Activated CD8-positive, alpha-beta memory T cell treated with anti-CD3 and anti-CD28 coated beads for 24 hours (primary cell): ENCODE results near the gene GPR173.
A peak's percentile ranks its signal among the peaks of the same experiment; 100 is the strongest.

Experiments
- DNase-seq: peaks from one replicate; pipeline ENCODE4 v3.0.0-alpha.2; 2020

Gene GPR173, protein sequence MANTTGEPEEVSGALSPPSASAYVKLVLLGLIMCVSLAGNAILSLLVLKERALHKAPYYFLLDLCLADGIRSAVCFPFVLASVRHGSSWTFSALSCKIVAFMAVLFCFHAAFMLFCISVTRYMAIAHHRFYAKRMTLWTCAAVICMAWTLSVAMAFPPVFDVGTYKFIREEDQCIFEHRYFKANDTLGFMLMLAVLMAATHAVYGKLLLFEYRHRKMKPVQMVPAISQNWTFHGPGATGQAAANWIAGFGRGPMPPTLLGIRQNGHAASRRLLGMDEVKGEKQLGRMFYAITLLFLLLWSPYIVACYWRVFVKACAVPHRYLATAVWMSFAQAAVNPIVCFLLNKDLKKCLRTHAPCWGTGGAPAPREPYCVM

DNA sequence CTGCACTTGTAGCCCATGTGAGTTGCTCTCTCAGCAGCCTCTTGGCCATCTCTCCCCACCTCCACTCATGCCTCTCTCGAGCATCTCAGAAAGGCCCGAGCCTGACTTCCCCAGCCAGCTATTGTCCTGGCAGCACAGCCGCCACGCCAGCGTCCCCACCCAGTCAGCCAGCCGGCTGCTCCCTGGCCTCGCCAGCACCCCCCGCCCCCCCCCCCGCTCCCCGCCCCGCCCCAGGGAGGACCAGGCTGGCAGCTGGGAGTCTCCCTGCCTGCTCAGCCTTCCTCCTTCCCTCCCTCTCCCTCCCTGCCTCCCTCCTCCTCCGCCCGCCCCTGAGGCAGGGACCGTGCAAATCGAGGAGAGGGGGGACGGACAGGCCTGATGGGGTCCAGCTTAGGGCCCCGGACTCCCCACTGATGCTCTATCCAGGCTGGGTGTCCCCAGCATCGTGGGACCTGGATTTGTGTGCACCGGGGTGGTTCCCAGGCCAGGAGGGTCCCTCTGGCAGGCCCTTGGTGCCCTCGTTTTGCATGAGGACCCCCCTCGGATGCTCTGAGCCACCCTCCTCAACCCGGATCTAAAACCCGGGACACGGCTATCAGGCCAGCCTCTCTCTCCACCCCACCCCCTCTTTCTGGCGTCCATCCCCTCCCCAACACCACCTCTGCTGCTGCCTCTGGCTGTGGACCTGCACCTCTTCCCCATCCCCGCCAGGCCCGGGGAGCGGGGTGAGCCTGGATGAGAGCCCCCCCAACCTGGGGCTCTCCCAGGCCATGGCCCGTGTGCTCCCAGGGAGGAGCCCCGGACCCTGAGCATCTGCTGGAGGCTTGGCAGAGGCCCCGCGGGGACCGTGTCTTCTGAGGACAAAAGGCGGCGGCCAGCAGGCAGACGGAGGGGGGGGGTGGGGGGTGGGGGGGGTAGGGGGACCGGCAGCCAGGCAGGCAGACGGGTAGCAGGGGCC is at the start of gene GPR173:
Gene GPR173 (plus strand): TSS at position 621 of the 958 bp plus-strand sequence. CDS start 27,833 bp downstream, outside the sequence.
- DNase-seq: no peak

DNA sequence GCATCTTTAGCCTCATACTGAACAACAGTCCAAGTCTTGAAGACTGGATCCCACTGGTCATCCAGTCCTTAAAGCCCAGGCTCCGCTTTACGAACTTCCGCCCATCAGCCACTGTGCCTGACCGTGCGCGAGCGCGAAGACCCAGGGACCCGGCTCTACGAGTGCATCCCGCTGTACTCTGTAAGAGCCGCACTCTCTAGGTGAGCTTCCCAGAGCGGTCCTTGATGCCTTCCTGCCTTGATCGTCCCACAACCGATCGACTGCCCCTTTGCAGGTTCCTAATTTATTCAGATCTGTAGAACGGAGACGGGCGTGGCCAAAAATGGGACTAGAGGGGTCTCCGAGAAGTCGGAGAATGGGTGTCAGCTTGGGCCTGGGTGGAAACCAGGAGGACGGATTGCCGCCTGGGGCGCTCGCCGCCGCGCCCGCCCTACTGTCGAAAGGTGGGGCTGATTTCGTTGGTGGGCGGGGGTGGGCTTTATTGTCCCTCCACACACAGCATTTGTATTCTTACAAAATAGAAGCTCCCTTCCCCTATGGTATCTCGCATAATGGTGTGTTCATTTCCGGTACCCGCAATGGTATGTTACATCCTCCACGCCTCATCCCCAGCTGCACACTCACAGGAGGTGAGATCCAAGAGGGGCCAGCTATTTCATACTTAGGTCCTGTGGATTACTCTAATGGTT is 48.0 kb upstream of the GPR173 start:
- peak; percentile 60 for DNase-seq

DNA sequence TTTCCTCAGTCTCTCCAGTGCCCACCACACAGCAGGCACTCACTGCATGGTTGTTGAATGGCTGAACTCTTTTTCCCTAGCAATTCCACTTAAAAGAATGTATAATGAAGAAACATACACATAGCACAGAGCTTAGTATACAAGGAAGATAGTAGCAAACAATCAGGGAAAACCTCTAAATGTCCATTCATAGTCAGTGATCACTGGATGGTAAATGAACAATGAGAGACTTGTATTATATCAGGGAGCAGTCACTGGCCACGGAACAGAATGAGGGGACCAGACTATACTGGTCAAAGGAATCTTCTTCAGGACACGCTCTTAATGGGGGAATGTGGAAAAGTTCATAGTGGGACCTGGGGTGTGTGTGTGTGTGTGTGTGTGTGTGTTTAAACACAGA is 46.6 kb upstream of the GPR173 start:
- no peak for DNase-seq

DNA sequence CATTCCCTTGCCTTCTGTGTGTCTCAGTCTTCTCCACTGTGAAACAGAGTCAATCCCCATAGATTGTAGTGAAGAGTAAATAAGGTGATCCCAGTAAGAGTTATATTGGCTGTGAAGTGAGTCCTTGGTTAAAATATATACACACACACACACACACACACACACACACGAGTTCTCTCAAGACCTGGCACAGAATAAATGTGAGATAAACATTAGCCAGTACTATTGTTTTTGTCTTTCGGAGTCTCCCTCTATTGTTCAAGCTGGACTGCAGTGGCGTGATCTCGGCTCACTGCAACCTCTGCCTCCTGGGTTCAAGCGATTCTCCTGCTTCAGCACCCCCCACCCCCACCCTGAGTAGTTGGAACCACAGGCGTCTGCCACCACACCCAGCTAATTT is 45.5 kb upstream of the GPR173 start:
- no peak for DNase-seq

DNA sequence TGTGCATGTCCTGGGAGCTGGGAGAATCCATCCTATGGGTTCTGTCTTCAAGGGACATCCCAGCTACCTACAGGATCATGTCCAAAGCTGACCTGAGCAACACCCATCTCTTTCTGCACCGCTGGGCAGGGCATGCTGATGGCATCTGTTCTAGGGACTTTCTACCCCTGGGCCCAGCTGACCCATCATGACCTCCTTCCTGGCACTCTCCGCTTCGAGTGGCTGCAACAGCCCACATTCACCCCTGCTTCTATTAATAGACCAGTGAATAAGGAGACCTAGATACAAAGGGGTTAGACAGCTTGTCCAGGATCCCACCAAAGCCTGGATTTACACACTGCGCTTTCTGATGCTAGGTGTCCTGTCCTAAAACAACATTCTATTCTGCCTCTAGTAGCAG is 44.6 kb upstream of the GPR173 start:
- no peak for DNase-seq

DNA sequence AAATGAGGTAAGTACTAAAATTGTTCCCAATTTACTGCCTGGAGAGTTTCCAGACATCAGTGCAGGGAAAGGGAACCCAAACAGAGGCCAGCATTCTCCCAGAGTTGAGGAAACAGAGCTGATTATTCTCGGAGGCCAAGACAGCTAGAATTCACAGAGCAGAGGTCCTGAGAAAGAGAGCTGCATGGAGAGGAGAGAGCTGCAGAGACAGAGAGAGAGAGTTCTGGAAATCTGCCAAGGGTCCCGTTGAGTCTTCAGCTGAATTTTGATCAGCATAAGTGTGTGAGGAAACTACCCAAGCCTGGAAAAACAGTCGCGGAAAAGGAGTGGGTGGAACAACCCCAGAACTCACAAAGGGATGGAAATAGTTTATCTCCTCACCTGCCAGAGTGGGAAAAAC is 43.8 kb upstream of the GPR173 start:
- no peak for DNase-seq

DNA sequence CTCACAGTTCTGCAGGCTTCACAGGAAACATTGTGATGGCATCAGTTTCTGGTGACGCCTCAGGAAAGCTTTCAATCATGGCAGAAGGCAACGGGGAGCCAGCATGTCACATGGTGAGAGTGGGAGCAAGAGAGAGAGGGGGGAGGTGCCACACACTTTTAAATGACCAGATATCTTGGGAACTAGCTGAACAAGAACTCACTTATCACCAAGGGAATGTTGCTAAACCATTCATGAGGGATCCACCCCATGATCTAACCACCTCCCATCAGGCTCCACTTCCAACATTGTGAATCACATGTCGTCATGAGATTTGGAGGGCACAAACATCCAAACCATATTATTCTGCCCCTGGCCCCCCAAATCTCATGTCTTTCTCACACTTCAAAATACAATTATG is 43.3 kb upstream of the GPR173 start:
- DNase-seq: peak; percentile 33

DNA sequence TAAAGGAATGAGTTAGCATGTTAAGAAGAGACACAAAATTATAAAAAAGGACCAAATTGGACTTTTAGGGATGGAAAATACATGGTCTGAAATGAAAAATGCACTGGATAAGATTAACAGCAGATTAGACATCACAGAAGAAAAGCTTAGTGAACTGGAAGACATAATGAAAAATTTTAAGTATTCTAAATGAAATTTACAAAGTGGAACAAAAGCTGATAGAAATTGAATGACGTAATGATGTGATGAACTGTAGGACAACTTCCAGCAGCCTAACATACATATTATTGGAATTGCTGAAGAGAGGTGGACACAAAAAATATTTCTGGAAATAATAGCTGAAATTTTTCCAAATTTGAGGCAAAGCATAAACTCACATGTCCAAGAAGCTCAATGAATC is 39.6 kb upstream of the GPR173 start:
- DNase-seq: no peak

DNA sequence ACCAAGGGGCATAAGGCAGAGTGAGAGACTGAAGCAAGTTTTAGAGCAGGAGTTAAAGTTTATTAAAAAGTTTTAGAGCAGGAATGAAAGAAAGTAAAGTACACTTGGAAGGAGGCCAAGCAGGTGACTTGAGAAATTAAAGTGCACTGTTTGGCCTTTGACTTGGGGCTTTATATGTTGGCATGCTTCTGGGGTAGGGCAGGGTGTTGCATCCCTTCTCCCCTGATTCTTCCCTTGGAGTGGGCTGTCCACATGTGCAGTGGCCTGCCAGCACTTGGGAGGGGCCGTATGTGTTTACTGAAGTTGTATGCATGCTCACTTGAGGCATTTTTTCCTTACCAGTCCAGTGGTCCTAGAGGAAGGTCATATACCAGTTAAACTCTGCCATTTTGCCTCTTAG is 35.3 kb upstream of the GPR173 start:
- DNase-seq: peak; percentile 40

DNA sequence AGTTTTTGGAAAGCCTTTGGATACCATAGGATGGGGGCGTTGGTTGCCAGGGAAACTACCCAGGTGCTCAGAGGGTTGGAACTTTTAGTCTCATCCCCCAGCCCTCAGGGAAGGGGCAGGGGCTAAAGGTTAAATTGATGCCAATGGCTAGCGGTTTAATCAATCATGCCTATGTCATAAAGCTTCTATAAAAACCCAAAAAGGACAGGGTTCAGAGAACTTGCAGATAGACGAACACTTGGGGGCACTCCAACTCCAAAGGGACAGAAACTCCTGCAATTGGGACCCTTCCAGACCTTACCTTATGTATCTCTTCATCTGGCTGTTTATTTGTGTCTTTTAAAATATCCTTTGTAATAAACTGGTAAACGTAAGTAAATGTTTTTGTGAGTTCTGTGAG is 30.0 kb upstream of the GPR173 start:
- no peak for DNase-seq

DNA sequence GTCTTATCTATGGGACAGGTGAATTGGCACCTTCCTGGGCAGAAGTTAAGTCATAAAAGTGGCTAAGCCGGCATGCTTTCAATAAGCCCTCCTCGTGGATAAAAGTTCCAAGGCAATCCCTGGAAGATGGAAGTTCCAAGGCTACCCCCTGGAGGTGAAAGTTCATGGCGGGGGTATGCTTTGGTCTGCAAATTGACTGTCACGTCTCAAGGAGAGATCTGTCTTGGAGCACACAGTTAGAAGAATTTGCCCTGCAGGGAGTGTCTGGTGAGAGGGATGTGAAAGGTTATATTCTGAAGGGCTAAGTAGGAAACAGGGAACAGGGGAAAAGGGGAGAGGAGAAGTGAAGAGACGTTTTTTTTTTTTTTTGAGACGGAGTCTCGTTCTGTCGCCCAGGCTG is 26.2 kb upstream of the GPR173 start:
- DNase-seq: no peak

DNA sequence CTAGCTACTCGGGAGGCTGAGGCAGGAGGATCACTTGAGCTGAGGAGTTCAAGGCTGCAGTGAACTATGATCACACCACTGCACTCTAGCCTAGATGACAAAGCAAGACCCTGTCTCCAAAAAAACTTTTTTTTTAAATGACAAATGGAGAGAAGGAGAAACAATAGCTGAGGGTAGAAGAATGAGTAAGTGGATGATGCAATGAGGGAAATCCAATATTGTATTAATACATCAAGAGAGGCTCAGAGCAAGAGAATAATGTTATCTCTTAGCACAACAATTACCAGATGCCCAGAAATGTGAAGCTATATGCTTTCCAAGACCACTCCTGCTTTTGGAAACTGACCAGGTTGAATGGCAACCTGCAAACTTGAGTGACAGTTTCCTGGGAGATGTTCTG is 19.9 kb upstream of the GPR173 start:
- no peak for DNase-seq

DNA sequence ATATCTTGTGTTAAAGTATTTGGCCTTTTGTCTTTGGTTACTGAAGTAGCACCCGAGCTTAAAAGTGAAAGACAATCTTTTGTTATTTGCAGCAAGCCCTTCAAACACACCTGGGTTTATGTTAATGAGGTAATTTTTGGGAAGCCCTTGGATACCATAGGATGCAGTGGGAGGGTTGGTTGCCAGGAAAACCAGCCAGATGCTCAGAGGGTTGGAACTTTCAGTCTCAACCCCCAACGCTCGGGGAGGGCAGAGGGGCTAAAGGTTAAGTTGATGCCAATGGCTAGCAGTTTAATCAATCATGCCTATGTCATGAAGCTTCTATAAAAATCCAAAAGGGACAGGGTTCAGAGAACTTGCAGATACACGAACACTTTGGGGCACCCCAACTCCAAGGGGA is 17.2 kb upstream of the GPR173 start:
- no peak for DNase-seq

DNA sequence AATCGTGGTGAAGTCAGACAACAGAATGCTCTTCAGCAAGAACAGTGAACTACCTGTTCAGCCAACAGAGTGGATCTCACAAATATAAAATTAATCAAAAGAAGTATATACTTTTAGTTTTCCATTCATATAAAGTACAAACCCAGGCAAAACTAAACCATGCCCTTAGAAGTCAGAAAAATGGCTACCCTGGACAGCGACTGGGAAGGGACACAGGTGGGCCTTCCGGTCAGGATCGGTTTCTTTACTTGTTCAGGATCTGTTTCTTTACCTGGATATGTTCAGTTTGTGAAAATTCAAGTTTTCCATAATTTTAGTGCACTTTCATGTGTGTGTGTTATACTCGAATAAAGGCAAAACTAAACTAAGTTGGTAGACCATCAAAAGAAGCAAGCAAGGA is 12.4 kb upstream of the GPR173 start:
- no peak for DNase-seq

DNA sequence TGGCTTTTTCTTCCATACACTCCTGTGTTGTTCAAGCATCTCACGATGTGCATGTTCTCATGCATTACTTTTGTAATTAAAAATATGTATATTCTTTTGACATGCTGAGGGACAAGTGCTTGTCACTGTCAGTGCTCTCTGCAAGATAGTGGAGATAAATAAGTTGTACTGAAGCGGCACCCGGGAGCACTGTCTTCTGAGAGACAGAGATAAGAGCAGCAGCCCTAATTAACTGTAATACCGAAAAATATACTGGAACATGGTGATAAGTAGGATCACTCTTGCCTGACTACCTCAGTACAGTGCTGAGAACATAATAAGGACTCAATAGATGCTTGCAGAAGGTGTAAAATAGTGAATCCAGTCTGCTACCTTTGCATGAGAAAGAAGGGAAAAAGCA is 9.4 kb upstream of the GPR173 start:
- no peak for DNase-seq

DNA sequence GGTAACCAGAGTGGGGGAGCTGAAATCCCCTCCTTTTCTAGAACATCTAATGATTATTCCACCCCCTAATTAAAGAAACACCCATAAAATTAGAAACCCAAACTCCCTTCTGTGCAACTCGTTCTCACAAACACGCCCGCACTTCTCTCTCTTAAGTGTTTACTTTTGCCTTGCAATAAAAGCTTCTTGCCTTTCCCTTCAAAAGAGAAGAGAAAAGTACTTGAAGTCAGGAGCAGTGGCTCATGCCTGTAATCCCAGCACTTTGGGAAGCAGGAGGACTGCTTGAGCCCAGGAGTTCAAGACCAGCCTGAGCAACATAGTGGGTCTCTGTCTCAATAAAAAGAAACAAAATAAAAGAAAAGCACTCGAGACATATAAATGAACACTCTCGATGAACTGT is 3.6 kb upstream of the GPR173 start:
- DNase-seq: no peak

DNA sequence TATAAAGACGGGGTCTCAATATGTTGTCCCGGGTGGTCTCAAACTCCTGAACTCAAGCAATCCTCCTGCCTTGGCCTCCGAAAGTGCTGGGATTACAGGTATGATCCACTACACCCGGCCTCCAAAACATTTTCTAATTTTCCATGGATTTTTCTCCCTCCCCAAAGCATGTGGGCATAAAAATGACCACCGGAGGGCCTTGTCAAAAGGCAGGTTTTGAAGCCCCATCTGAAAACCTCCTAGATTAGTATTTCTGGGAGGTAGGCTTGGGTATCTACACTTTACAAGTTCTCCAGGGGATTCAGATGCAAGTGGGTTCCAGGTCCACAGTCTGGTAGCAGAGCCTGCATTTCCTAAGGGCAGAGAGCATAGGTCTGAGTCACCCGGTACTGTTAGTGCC is 1.4 kb upstream of the GPR173 start:
- no peak for DNase-seq

DNA sequence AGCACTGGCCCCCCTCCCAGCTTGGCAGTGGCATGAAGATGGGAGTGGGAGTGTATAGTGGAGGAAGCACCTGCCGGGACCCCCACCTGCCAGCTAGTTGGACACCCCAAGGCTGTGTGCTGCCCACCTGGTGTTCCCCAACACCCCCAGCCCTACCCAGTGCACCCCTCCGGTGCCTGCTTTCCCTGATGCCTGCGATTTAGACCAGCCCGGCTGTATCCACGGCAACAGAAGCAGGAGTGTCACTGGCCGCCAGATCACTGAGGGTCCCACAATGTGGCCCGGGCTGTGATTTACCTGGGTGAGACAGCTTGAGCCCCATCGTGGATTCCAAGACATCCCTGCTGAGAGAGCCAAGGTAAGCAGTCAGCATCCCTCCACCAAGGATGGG is 533 bp downstream of the GPR173 start:
- DNase-seq: no peak

DNA sequence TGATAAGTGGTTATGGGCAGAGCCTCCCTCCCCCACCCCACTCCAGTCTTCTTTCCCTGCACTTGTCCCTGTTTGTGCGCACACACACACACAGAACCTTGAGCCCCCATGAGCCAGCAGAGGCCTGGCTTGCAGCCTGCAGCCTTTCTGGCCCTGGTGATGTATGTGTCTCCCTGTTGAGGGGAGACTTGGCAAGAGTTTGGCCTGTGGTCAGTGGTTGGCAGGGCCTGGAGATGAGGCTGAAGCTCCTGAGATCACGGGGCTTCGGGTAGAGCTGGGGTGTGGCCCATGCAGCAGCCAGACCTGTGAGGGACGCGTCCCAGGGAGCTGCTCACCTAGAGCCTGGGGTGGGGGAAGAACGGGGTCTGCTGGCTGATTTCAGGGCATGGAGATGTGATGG is 2.3 kb downstream of the GPR173 start:
- DNase-seq: no peak

DNA sequence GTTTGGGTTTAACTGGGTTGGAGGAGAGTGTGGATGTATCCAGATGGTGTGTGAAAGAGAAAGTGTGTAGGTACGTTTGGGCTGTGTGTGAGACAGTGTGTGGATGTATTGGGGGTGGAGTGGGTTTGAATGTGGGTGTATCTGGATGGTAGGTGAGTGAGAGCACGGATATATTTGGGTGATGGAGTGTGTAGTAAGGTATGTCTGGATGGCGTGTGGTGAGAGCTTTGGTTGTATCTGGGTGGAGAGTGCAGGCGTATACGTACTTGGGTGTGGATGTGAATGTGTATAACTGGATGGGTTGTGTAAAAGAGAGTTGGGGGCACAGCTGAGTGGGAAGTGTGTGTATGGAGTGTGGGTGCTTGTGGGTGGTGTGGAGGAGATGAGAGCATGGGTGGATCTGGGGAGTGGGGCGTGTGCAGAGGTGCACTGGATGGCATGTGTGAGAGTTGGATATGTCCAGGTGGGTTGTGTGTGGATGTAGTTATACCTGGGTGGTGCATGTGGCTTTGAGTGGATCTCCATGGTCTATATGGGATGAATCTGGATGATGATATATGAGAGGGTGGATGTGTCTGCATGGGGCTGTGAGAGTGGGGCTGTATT is 6.8 kb downstream of the GPR173 start:
- DNase-seq: no peak

DNA sequence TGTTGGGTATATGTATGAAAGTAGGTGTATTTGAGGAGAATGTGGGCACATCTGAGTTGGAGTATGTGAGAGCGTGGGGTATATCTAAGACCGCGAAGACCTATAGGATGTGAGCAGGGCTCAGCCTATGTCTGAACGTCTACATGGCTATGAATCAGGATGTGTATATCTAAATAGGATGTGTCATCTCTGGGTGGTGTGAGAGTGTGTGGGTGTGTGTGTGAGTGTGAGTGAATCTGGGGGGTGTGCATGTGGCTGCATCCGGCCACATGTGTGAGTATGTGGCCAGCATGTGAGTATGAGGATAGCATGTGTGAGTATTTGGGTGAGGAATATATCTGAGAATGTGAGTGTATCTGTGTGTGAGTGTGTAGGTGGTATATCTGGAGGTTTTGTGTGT is 7.7 kb downstream of the GPR173 start:
- no peak for DNase-seq

DNA sequence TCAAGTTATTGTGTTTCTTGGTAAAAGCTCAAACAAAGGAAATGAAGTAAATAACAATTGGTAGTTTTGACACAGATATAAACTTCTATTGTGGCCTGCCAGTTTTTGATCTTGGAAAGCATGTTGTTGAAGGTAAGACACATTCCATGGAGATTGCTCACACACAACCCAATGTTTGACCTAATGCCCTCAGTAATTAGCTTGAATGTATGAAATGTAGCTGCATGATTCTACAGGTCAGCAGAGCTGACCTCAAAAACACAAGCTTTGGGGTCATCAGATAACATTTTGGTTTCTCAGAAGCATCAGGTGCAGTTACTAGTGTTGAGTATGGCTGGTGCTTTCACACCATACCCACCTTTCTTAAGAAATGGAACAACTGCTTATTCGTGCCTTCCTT is 16.5 kb downstream of the GPR173 start:
- DNase-seq: no peak

DNA sequence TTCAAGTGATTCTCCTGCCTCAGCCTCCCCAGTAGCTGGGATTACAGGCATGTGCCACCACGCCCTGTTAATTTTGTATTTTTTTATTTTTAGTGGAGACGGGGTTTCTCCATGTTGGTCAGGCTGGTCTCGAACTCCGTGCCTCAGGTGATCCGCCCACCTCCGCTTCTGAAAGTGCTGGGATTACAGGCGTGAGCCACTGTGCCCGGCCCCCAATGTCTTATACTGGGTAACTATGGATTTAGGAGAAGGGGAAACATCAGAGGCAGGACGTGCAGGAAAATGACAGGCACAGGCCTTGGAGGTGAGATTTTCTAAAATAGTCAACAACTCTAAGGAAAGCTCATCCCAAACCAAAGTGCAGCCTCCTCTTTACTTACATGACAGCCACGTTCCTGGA is 22.5 kb downstream of the GPR173 start:
- DNase-seq: peak; percentile 26
